Lower lobe of right lung (tissue), 2 donors: Measurements from ENCODE around the gene ASPSCR1. TPM values are rescaled to one million over a fixed set of nuclear protein-coding genes. Genes with fewer than 3 reads are reported as not detected.

Experiments
- ATAC-seq, 2 donors: fragments of 200-7000 bp; cut with Tn5 transposase; one replicate each; pipeline ENCODE4 v1.9.1; 2020 to 2022; ENCODE audit warnings: mild to moderate bottlenecking in 2 of 2, moderate library complexity in 2 of 2
- DNase-seq: peaks from one replicate; pipeline ENCODE4 v3.0.0-alpha.2; 2020
- H3K27ac ChIP-seq: fragments of 200-600 bp; one replicate; pipeline ENCODE4 v1.8.0; 2022
- H3K27me3 ChIP-seq: fragments of 200-600 bp; one replicate; pipeline ENCODE4 v1.8.0; 2022; ENCODE audit warnings: low read depth
- H3K36me3 ChIP-seq: fragments of 200-600 bp; one replicate; pipeline ENCODE4 v1.8.0; 2022; ENCODE audit warnings: mild to moderate bottlenecking
- H3K4me1 ChIP-seq: fragments of 200-600 bp; one replicate; pipeline ENCODE4 v1.8.0; 2022
- H3K4me3 ChIP-seq: fragments of 200-600 bp; one replicate; pipeline ENCODE4 v1.8.0; 2022; ENCODE audit warnings: mild to moderate bottlenecking
- H3K9me3 ChIP-seq: fragments of 200-600 bp; one replicate; pipeline ENCODE4 v1.8.0; 2022
- CTCF ChIP-seq: fragments of 200-600 bp; IDR thresholded peaks from one replicate; pipeline ENCODE4 v1.8.0; 2022; ENCODE audit warnings: antibody characterized with exemption, mild to moderate bottlenecking
- intact Hi-C: fragments of 100-400 bp; cut with DNase I; formaldehyde crosslinking; loops from one replicate; pipeline ENCODE4 v1.11.0; 2022
- total RNA-seq: library from RNA; stranded (reverse); fragmentation: NEBNext Ultra II Directional; extraction: Animal tissue kit (Norgen Biotek cat#: 25700); gene quantifications from one replicate; pipeline ENCODE4 v1.2.1, GENCODE V29; 2021
- donor health status: DM: no; HTN: yes; CAD: no; lungs with severe emphysema.

Gene ASPSCR1
- total RNA-seq, 1 donor from 2014 or later, result 45.3 TPM

GRCh38 chr17:81961521-81962498 lies 15.6 kb upstream of the ASPSCR1 start:
- H3K4me1 ChIP-seq, result peaks cover 22% of the 10 kb centered on the region
- TF ChIP-seq CTCF, result no peak
- no peak for ATAC-seq
- H3K4me3 ChIP-seq, result no peak overlapping the region
- H3K9me3 ChIP-seq, result no peaks in the 10 kb centered on the region
- no peak for DNase-seq
- intact Hi-C loops, result no loop called here
- H3K36me3 ChIP-seq, result no peaks in the 10 kb centered on the region
- peaks cover 48% of the 10 kb centered on the region for H3K27me3 ChIP-seq
- no peak overlapping the region for H3K27ac ChIP-seq

GRCh38 chr17:81962499-81963441 lies 14.7 kb upstream of the ASPSCR1 start:
- DNase-seq (no peak), ATAC-seq (no peak)
- H3K4me1 ChIP-seq, result peaks cover 32% of the 10 kb centered on the region
- intact Hi-C loops, result no loop called here
- no peak for TF ChIP-seq CTCF
- H3K9me3 ChIP-seq, result no peaks in the 10 kb centered on the region
- peaks cover 46% of the 10 kb centered on the region for H3K27me3 ChIP-seq
- no peaks in the 10 kb centered on the region for H3K36me3 ChIP-seq
- H3K4me3 ChIP-seq, result no peak overlapping the region
- no peak overlapping the region for H3K27ac ChIP-seq

- no peaks in the 10 kb centered on the region for H3K36me3 ChIP-seq
- peaks cover 31% of the 10 kb centered on the region for H3K27me3 ChIP-seq
- H3K4me1 ChIP-seq, result peaks cover 45% of the 10 kb centered on the region
- no peak overlapping the region for H3K4me3 ChIP-seq
- ATAC-seq, result no peak
- TF ChIP-seq CTCF, result no peak
- intact Hi-C loops, result no loop called here
- no peaks in the 10 kb centered on the region for H3K9me3 ChIP-seq
- DNase-seq, result no peak
- no peak overlapping the region for H3K27ac ChIP-seq
Measured at GRCh38 chr17:81964081-81964849, 13.2 kb upstream of the ASPSCR1 start.

- Histone ChIP-seq H3K9me3 (no peaks in the 10 kb centered on the region), H3K27ac (peak overlapping the region; percentile 65), H3K36me3 (no peaks in the 10 kb centered on the region), H3K4me1 (peaks cover 35% of the 10 kb centered on the region), H3K27me3 (peaks cover 18% of the 10 kb centered on the region), H3K4me3 (no peak overlapping the region)
- no peak for TF ChIP-seq CTCF
- ATAC-seq (peak; percentile 60 to 74), DNase-seq (peak; percentile 69)
- intact Hi-C loops, result no loop called here
Measured at GRCh38 chr17:81966343-81967243, 10.8 kb upstream of the ASPSCR1 start.
